Gastrocnemius medialis (tissue), 4 donors: ENCODE measurements around the gene CFAP77.

Experiments used
- CTCF ChIP-seq, 5 experiments: fragments of 450-650 bp in 3 of 5; fragments of 200-600 bp in 2 of 5; sonication (generic) in 2 of 5; IDR thresholded peaks in 4 of 5; conservative IDR thresholded peaks in 1 of 5; 1 replicate in 4 of 5; 2 replicates in 1 of 5; pipeline ENCODE4 v1.5.1; 2016 to 2019; ENCODE audit warnings: antibody characterized with exemption in 5 of 5, mild to moderate bottlenecking in 3 of 5, moderate library complexity in 3 of 5
- POLR2A ChIP-seq, 2 donors: fragments of 450-650 bp; IDR thresholded peaks; one replicate each; pipeline ENCODE4 v1.6.1; 2017; ENCODE audit warnings: antibody characterized with exemption in 2 of 2, mild to moderate bottlenecking in 2 of 2, moderate library complexity in 2 of 2

- TF ChIP-seq CTCF (IDR thresholded peaks at IDR 0.05 in 4 of 5, conservative IDR thresholded peaks at IDR 0.05 in 1 of 5) (no peak), POLR2A (IDR thresholded peaks at IDR 0.05) (no peak)
Observed at GRCh38 chr9:132365986-132366385, 44.0 kb upstream of the CFAP77 start.
